H9 (cell line): ENCODE measurements around the gene OR6K6. TPM values are rescaled to one million over a fixed set of nuclear protein-coding genes. Genes with fewer than 3 reads are reported as not detected.

Source experiments
- DNase-seq: peaks from one replicate; pipeline ENCODE4 v3.0.0-alpha.2; 2017
- H2AFZ ChIP-seq: one replicate; pipeline ENCODE4 v1.6.1; 2013; ENCODE audit warnings: mild to moderate bottlenecking, low read length, control low read depth, moderate library complexity
- H2AK5ac ChIP-seq: 2 replicates; pipeline ENCODE4 v1.6.1; 2013; ENCODE audit warnings: low read length, control low read depth, mixed read lengths; ENCODE audit not compliant: insufficient read length
- H2BK120ac ChIP-seq: one replicate; pipeline ENCODE4 v1.6.1; 2013; ENCODE audit warnings: low read depth, mild to moderate bottlenecking, low read length, control low read depth, inconsistent platforms; ENCODE audit not compliant: poor library complexity, severe bottlenecking
- H2BK12ac ChIP-seq: 2 replicates; pipeline ENCODE4 v1.6.1; 2013; ENCODE audit warnings: low read length, control low read depth, mixed read lengths, low read depth; ENCODE audit not compliant: insufficient read length
- H2BK15ac ChIP-seq: 2 replicates; pipeline ENCODE4 v1.6.1; 2013; ENCODE audit warnings: low read depth, low read length, control low read depth
- H2BK20ac ChIP-seq: one replicate; pipeline ENCODE4 v1.6.1; 2013; ENCODE audit warnings: low read depth, mild to moderate bottlenecking, low read length, control low read depth, inconsistent platforms; ENCODE audit not compliant: poor library complexity, severe bottlenecking
- H2BK5ac ChIP-seq: 2 replicates; pipeline ENCODE4 v1.6.1; 2013; ENCODE audit warnings: low read length, control low read depth, mixed read lengths; ENCODE audit not compliant: insufficient read length
- H3K14ac ChIP-seq: 2 replicates; pipeline ENCODE4 v1.6.1; 2013; ENCODE audit warnings: low read length, control low read depth; ENCODE audit not compliant: insufficient read depth
- H3K18ac ChIP-seq: 2 replicates; pipeline ENCODE4 v1.6.1; 2013; ENCODE audit warnings: low read depth, mild to moderate bottlenecking, mixed read lengths, low read length, control low read depth; ENCODE audit not compliant: insufficient read length
- H3K23ac ChIP-seq: 2 replicates; pipeline ENCODE4 v1.6.1; 2013; ENCODE audit warnings: low read length, control low read depth, mixed read lengths, low read depth; ENCODE audit not compliant: insufficient read length
- H3K23me2 ChIP-seq: 2 replicates; pipeline ENCODE4 v1.6.1; 2013; ENCODE audit warnings: low read depth, mild to moderate bottlenecking, mixed read lengths, low read length, control low read depth; ENCODE audit not compliant: insufficient read length, poor library complexity, severe bottlenecking
- H3K27ac ChIP-seq: 2 replicates; pipeline ENCODE4 v1.5.1; 2013; ENCODE audit warnings: low read length, control low read depth, mixed read lengths, low read depth; ENCODE audit not compliant: insufficient read length
- H3K27me3 ChIP-seq: 2 replicates; pipeline ENCODE4 v1.6.1; 2013; ENCODE audit warnings: low read length, control low read depth, inconsistent platforms; ENCODE audit not compliant: insufficient read depth
- H3K4ac ChIP-seq: 2 replicates; pipeline ENCODE4 v1.6.1; 2013; ENCODE audit warnings: low read depth, mild to moderate bottlenecking, control low read depth, inconsistent platforms, low read length, moderate library complexity
- H3K4me1 ChIP-seq: 2 replicates; pipeline ENCODE4 v1.6.1; 2013; ENCODE audit warnings: low read length, control low read depth, inconsistent platforms; ENCODE audit not compliant: insufficient read depth
- H3K4me2 ChIP-seq: 2 replicates; pipeline ENCODE4 v1.6.1; 2013; ENCODE audit warnings: low read length, control low read depth, mixed read lengths; ENCODE audit not compliant: insufficient read length, insufficient read depth
- H3K56ac ChIP-seq: 2 replicates; pipeline ENCODE4 v1.6.1; 2013; ENCODE audit warnings: low read depth, mild to moderate bottlenecking, mixed read lengths, low read length, control low read depth; ENCODE audit not compliant: insufficient read length
- H3K79me1 ChIP-seq: 2 replicates; pipeline ENCODE4 v1.6.1; 2013; ENCODE audit warnings: low read depth, mild to moderate bottlenecking, moderate library complexity, low read length, control low read depth, inconsistent platforms; ENCODE audit not compliant: insufficient read depth, poor library complexity, severe bottlenecking
- H3K79me2 ChIP-seq: 2 replicates; pipeline ENCODE4 v1.6.1; 2013; ENCODE audit warnings: low read length, control low read depth, inconsistent platforms; ENCODE audit not compliant: insufficient read depth
- H3K9ac ChIP-seq: 2 replicates; pipeline ENCODE4 v1.6.1; 2013; ENCODE audit warnings: low read length, control low read depth, mixed read lengths; ENCODE audit not compliant: insufficient read length; ENCODE audit errors: extremely low read depth
- H3K9me3 ChIP-seq: one replicate; pipeline ENCODE4 v1.6.1; 2013; ENCODE audit warnings: low read depth, low read length, inconsistent platforms; ENCODE audit not compliant: control insufficient read depth
- H3T11ph ChIP-seq: one replicate; pipeline ENCODE4 v1.6.1; 2013; ENCODE audit warnings: mild to moderate bottlenecking, low read length, control low read depth, inconsistent platforms
- H4K20me1 ChIP-seq: one replicate; pipeline ENCODE4 v1.6.1; 2013; ENCODE audit not compliant: control insufficient read depth, insufficient read length, insufficient read depth
- H4K5ac ChIP-seq: 2 replicates; pipeline ENCODE4 v1.6.1; 2013; ENCODE audit warnings: low read depth, mild to moderate bottlenecking, mixed read lengths, low read length, control low read depth; ENCODE audit not compliant: insufficient read length
- H4K8ac ChIP-seq: replicated peaks from 2 replicates; pipeline ENCODE4 v1.6.1; 2013; ENCODE audit warnings: low read length, control low read depth, mixed read lengths, low read depth; ENCODE audit not compliant: insufficient read length
- H4K91ac ChIP-seq: 2 replicates; pipeline ENCODE4 v1.6.1; 2013; ENCODE audit warnings: low read depth, mild to moderate bottlenecking, moderate library complexity, mixed read lengths, low read length, control low read depth; ENCODE audit not compliant: insufficient read length
- H3K27ac Mint-ChIP-seq, 3 experiments: 2 replicates in 2 of 3; 3 replicates in 1 of 3; pipeline ENCODE4 v1.8.0; 2020 to 2021; ENCODE audit warnings: mixed read lengths in 3 of 3, mild to moderate bottlenecking in 1 of 3, moderate library complexity in 1 of 3
- H3K27me3 Mint-ChIP-seq: 2 replicates; pipeline ENCODE4 v1.8.0; 2021; ENCODE audit warnings: low read depth, mild to moderate bottlenecking, moderate library complexity, mixed read lengths
- H3K36me3 Mint-ChIP-seq, 3 experiments: 2 replicates in 2 of 3; 3 replicates in 1 of 3; pipeline ENCODE4 v1.8.0; 2020 to 2021; ENCODE audit warnings: low read depth in 3 of 3, mixed read lengths in 3 of 3; ENCODE audit not compliant: insufficient read depth in 1 of 3
- H3K4me1 Mint-ChIP-seq, 2 experiments: 2 replicates each; pipeline ENCODE4 v1.8.0; 2020; ENCODE audit warnings: mixed read lengths in 2 of 2
- H3K4me3 Mint-ChIP-seq, 2 experiments: 2 replicates in 1 of 2; 3 replicates in 1 of 2; pipeline ENCODE4 v1.8.0; 2020 to 2021; ENCODE audit warnings: mild to moderate bottlenecking in 2 of 2, mixed read lengths in 2 of 2, moderate library complexity in 1 of 2
- H3K9me3 Mint-ChIP-seq, 2 experiments: 2 replicates in 1 of 2; 3 replicates in 1 of 2; pipeline ENCODE4 v1.8.0; 2020; ENCODE audit warnings: mild to moderate bottlenecking in 2 of 2, mixed read lengths in 2 of 2, moderate library complexity in 1 of 2
- WGBS: extraction: QIAGEN DNeasy Blood & Tissue Kit; methylation state at CpG from one replicate; pipeline ENCODE4 v1.1.7; 2013; ENCODE audit warnings: missing lambda C conversion rate, low lambda C conversion rate, mixed read lengths; ENCODE audit not compliant: insufficient read length; ENCODE audit errors: extremely low coverage; 5-methylcytosine and 5-hydroxymethylcytosine counted together
- total RNA-seq: library from RNA; stranded (reverse); gene quantifications from 2 replicates; pipeline ENCODE4 v1.2.1, GENCODE V29; 2021
- TF ChIP-seq, protein P1 (sequence below): fragments of 200-600 bp; sonication (generic); conservative IDR thresholded peaks from 3 replicates; pipeline ENCODE4 v1.8.0; 2021; ENCODE audit warnings: antibody characterized with exemption, mild to moderate bottlenecking

OR6K6 gene
- total RNA-seq, 1 experiment from 2014 or later = not detected

DNA sequence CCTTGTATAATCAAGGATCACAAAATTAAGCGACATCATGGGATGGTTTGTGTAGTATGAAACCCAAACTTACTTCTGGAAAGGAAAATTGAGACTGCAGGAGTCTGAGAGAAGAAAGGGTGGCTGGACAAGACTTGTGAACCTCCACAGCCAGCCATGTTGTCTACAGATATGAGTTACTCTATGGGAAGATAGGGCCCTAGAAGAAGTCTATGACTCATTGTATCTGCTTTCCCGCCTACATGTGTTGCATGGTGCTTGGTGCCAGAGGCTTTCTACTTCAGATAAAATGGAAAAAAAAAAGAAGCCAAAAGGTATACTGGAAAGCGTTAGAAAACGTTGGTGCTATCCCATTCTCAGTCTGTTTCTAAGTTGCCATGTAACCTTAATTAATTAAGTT is 45.2 kb downstream of the OR6K6 start:
- Histone ChIP-seq H3K4me1 (no peaks in the 10 kb centered on the region), H3K79me2 (no peaks in the 10 kb centered on the region), H4K20me1 (no peaks in the 10 kb centered on the region), H2BK20ac (no peak overlapping the region), H2BK15ac (no peak overlapping the region), H3T11ph (no peak overlapping the region), H3K9me3 (no peaks in the 10 kb centered on the region), H4K8ac (no peak overlapping the region), H3K56ac (no peak overlapping the region), H3K23ac (no peak overlapping the region), H3K4me2 (no peak overlapping the region), H2BK120ac (no peak overlapping the region), H3K14ac (no peak overlapping the region), H3K23me2 (no peaks in the 10 kb centered on the region), H3K9ac (no peak overlapping the region), H3K79me1 (no peaks in the 10 kb centered on the region), H3K18ac (no peak overlapping the region), H3K27ac (no peak overlapping the region), H3K4ac (no peak overlapping the region), H2BK5ac (no peak overlapping the region), H4K91ac (no peak overlapping the region), H3K27me3 (no peaks in the 10 kb centered on the region), H2AFZ (no peak overlapping the region), H2BK12ac (no peak overlapping the region), H2AK5ac (no peak overlapping the region), H4K5ac (no peak overlapping the region)
- no peak for DNase-seq
- Mint-ChIP-seq H3K27ac (no peak overlapping the region), H3K4me1 (0 out of 4 replicates have a peak, but pooled peaks cover 0 to 4% of the 10 kb centered on the region in 2 experiments), H3K27me3 (peaks cover 2% of the 10 kb centered on the region; the same call in 1 of the 2 replicates), H3K4me3 (no peak overlapping the region), H3K9me3 (no peaks in the 10 kb centered on the region), H3K36me3 (no peaks in the 10 kb centered on the region)
- WGBS = no CpG with 5 or more reads among the region's 4 CpGs
- TF ChIP-seq, protein P1, sequence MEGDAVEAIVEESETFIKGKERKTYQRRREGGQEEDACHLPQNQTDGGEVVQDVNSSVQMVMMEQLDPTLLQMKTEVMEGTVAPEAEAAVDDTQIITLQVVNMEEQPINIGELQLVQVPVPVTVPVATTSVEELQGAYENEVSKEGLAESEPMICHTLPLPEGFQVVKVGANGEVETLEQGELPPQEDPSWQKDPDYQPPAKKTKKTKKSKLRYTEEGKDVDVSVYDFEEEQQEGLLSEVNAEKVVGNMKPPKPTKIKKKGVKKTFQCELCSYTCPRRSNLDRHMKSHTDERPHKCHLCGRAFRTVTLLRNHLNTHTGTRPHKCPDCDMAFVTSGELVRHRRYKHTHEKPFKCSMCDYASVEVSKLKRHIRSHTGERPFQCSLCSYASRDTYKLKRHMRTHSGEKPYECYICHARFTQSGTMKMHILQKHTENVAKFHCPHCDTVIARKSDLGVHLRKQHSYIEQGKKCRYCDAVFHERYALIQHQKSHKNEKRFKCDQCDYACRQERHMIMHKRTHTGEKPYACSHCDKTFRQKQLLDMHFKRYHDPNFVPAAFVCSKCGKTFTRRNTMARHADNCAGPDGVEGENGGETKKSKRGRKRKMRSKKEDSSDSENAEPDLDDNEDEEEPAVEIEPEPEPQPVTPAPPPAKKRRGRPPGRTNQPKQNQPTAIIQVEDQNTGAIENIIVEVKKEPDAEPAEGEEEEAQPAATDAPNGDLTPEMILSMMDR = no peak
